ENCODE measurements around the gene ONECUT1.

The ONECUT1 gene

DNA sequence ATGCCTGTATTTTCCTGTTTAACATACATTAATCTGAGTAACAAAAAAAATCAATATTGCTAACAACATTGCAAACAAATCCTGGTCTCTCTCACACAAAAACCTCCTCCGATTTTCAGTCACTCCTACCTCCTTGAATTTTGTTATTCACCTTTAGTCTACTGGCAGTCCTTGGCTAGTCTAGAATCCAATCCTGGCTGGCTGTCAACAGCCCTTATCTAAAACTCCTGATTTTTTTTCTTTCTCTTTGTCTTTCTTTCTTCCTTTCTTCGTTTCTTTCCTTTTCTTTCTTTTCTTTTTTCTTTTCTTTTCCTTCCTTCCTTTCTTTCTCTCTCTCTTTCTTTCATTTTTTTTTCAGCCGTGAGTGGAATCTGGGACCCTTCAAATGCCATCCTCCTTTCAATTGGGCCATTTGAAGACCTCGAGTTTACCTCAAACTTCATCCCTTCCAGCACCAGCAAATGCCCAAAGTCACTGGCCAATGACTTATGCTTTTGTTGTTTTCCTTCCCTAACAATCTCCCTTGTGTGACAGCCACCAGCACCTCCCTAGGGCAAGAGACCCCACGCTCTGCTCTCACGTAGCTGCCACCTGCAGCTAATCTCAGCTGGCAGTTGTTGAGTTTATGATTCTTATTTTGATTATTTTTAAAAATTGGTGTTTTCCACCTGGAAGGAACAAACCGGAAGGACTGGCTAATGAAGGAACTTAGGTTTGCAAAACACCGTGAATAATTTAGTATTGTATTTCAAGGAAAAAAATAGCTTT lies 6.8 kb upstream of the ONECUT1 start:
- DNase-seq (ENCODE audit: low read depth): no peak

DNA sequence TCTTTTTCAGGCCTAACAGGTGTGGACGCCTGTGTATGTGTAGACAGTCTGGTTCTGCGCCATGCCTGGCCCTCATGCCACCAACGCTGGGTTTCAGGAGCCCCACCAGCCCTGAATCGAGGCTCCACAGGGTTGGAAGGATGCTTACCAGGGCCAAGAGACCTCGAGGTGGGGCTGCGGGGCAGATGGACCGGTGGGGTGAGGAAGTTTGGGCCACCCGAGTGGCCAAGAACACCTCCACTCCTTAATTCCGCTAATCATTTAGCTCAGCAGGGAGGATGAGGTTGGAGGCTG lies 6.0 kb upstream of the ONECUT1 start:
- DNase-seq (ENCODE audit: low read depth): no peak

DNA sequence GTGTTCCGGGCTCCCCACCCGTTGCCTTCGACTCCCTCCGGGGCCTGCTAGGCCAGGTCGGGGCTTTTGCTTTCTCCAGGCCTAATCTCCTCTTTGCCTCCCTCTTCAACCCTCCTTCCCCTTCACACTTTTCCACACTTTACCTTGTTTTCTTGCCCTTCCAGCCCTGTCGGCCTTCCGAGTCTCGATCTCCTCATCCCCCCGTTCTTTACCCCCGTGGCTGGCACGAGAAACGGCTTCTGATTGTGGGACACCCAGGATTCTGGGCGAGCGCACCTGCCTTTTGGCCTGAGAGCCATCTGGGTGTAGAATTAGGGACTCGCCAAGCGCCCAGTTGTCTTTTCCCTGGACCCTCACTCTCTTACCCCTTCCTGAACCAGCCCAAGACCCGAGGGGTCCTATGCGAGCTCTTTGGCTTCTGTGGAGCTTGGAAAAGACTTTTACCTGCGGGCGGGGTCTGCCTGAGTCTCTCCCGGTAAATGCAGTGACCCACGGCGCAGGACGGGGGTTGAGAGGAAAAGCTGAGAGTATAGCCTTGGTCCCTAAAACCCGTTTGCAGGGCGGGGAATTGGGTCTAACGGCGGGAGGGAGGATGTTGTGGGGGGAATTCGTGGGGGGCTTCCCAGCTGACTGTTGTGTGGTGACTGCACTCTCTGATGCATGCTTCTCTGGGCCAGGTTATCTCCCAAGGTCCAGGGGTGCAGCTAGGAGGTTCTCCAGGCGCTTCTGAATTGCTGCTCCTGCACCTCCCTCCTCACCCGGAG lies 5.5 kb upstream of the ONECUT1 start:
- DNase-seq (ENCODE audit: low read depth): no peak

DNA sequence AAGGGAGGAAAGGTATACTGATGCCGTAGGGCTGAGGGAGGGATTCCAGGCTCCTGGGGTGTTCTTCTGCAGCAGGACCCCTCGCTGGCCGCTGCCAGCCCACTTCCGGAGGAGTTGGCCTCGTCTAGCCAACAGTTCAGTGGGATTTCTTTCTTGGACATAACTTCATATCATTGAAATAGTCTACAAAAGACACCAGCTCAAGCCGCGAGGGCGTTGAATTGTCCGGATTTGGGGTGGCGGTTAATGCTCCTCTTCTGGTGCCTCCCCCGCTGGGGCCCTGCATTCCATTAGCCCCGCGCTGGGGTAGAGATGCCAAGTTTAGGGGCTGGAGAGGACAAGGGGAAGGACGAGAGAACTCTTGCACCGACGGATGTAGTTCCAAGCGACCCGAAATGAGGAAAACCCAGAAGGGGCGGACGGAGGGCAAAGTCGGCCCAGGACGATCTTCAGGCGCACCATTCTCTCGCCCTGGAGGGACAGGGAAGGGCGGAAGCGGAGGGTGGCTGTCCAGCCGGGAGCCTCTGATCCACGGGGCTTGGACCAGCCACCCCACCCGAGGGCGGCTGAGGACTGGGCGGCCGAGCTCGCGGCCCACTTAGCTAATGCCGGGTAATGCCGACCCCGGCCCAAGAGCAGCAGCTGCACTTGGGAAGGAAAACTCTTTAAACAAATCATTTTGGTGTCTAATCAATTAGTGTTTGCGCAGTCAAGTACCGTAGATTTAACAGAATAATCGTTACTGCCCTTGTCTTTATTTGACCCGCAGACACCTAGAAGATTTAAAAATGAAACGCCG lies 4.7 kb upstream of the ONECUT1 start:
- no peak for DNase-seq (ENCODE audit: low read depth)

DNA sequence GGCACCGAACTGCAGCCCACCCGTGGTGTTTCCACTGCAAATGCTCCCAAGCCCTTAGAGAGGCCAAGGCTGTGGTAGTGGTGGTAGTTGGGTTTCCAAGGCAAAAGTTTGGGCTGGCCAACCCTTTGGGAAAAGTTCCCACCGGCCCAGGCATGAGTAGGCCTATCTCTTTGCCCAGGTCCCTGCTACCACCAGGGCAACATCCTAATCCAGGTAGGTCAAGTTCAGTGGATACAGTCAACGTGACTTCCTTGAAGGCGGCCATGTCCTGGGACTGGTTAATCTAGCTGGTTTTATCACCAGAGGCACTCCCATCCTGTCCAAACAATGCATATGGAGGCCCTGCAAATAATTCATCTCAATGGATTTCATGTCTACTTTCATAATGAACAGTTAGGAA lies 1.6 kb upstream of the ONECUT1 start:
- DNase-seq (ENCODE audit: low read depth): no peak

DNA sequence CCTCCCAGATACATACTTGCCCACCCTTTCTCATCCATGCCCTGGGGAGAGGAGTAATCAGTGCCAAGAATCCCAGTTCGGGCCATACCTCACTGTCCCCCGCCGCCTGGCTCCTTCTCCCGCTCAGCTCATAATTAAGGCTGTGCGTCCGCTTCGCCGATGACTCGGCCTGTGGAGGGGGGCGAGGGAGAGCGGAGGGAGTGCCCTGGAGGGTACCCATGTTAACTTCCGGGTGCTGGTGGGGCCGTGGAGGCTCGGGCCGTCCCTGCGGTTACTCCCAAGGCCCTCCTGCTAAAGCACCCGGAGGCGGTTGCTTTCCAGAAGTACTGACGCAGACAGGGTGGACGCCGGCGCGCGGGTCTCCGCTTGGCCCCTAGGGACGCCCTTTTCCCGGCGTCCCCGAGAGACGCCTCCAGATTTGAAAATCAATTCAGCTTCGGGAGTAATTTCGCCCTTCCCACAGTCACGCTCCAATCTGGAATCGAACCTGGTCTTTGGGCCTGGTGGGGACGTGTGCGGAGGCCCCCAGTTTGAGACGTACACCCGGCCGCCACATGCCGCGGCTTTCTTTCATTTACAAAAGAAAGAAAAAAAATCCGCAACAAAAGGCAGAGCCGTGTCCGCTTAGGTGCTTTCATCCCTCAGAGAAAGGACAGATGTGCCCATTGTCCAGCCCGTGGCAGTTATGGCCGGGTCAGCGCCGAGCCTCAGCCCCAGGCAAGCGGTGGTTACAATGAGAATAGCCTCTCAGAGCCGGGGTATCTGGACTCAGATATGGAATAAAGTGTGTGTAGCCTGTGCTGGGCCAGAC lies 1.0 kb upstream of the ONECUT1 start:
- no peak for DNase-seq (ENCODE audit: low read depth)

DNA sequence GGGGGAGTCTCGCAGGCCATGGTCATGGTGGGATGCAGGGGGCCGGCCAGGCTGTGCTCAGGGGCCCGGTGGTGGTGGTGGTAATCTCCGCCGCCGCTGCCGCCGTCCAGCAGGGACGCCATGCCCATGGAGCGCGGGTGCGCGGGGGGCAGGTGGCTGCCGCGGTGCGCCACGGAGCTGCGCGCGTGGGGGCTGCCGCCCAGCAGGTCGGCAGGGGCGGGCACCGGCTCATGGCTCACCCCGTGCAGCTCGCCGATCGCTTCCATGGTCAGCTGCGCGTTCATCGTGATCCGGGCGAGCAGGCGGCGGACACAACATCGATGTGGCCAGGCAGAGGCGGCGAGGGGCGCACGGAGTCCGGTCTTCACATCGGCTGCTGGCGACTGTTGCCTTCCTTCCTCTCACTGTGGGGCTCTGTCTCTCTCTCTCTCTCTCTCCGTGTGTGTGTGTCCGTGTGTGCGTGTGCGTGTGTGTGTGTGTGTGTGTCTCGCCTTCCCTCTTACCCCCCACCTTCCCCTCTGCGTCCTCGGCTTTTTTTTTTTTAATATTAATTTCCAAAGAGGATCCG lies 451 bp downstream of the ONECUT1 start:
- no peak for DNase-seq (ENCODE audit: low read depth)

DNA sequence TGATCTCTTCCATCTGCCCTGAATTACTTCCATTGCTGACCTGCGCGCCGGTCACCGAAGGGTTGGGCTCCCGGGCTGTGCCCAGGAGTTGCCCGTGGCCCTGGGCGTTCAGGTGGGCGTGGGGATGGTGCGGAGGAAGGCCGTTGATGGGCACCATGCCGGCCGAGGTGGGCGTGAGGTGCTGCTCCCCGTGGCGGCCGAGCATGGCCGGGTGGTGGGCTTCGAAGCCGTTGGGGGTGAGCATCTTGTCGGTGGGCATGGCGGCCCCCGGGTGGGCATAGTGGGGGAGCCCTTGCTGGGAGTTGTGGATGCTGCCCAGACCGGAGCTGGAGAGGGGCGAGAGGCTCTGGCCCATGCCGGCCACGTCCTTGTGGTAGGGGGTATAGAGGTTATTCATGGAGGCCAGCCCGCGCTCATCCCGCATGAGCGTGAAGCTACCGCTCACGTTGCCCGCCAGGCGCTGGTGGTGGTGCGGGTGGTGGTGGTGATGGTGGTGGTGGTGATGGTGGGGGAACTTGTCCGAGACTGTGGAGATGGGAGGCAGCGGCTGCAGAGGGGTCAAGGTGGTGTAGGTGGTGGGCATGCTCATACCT lies 1.0 kb downstream of the ONECUT1 start:
- no peak for DNase-seq (ENCODE audit: low read depth)

DNA sequence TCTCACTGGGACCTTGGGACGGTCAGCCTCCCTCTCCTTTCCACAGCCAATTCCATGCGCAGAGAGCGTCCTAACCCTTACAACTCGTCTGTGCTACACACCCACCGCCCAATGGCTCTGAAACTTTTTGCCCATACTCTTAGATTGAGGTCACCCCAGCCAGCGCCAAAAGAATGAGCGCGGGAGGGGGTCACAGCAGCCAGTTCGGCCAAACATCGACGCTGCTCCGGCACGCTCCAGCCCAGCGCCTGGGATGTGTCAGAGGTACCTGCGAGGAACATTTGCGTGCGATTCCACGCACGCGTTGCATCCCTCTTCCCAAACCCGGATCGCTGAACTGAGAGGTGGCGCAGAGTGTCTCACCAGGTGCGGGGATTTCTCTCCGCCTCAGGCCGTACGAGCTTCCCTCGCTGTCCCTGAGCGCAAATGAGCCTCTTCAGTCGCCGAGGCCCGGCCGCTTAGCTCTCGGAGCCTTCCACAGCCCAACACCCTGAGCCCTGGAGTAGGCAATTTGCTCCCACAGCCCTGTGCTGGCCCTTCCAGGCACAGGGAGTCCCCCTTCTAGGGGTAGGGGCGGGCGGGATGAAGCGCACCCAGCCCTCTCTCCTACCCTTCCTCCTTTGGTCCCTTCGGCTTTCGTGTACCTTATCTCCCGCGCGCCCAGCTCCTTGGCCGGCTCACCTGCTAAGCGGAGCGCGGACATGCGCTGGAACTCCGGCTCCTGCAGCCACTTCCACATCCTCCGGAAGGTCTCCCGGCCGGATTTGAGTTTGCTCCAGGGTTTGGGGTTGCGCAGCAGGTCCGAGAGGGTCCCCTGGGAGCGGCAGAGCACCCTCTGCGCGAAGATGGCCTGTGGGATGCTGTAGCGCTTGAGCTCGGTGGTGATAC lies 1.8 kb downstream of the ONECUT1 start:
- DNase-seq (ENCODE audit: low read depth): no peak

DNA sequence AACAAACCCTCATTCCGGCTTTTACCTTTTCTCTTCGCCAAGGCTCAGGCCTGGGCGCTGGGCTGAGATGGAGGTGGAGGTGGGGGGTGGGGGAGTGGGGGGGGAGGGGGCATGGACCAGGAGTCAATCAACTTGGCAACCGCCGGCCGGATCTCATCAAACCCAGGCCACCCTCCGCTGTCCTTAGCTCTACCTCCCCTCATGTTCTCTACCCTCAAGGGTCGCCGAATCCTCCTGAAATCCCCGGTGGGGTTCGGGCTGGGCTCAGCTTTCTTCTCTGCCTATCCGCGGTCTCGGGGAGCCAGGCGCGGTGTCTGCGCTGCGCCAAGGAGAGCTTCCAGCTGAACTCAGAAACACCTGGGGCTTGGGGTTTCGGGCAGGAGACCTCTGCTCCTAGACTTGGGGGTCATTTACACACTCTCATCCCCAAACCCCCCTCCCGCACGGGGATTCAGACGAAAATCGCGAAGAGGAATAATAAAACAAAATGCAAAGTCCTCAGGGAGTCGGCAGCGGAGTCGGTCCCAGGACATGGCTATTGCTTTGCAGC lies 2.5 kb downstream of the ONECUT1 start:
- no peak for DNase-seq (ENCODE audit: low read depth)

DNA sequence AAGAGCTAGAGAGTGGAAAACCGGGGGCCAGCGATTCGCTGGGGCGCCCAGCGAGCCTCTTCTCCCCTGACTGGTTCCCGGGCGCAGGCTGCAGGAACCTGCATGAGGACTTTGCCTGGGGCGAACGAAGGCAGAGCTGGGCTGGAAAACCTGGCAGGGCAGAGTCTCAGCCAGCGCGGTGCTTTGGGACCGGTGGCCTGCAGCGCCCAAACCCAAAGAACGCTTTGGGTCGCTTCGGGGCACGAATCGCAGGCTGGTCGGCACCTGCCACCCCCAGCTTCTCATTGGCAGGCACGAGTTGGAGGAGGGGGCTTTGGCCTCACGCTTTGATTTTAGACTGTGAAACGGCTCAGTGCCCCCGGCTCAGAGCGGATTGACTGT lies 3.0 kb downstream of the ONECUT1 start:
- no peak for DNase-seq (ENCODE audit: low read depth)

DNA sequence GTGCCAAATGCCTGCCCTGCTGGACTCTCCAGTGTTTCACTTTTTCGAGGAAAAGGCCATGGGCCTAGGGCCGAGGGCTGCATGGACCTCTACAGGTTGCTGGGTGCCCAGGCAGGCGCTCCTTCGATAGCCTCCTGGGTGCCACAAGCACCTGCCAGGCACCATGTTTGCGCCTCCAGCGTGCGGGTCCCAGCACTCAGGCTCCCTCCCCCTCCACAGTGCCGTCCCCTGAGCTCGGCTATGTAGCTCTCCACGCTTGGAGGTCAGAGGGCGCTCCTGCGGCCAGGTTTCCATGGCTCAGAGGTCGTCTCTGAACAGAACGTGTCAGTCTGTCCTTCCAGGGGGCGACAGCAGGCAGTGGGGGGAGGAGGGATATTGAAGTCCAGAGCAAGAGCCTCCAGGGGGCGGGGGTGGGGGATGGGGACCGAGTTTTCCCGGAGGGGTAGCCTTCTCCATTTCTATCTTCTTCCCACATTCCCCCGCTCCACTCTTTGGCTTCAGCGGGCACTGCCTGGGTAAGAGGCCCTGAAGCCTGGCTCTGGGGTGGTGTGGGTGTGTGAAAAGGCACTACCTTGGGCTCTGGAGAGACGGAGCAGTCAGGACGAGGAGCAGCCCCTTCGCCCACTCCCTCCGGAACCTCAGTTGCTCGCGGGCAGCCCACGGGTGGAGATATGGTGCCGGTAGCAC lies 3.6 kb downstream of the ONECUT1 start:
- DNase-seq (ENCODE audit: low read depth): no peak

DNA sequence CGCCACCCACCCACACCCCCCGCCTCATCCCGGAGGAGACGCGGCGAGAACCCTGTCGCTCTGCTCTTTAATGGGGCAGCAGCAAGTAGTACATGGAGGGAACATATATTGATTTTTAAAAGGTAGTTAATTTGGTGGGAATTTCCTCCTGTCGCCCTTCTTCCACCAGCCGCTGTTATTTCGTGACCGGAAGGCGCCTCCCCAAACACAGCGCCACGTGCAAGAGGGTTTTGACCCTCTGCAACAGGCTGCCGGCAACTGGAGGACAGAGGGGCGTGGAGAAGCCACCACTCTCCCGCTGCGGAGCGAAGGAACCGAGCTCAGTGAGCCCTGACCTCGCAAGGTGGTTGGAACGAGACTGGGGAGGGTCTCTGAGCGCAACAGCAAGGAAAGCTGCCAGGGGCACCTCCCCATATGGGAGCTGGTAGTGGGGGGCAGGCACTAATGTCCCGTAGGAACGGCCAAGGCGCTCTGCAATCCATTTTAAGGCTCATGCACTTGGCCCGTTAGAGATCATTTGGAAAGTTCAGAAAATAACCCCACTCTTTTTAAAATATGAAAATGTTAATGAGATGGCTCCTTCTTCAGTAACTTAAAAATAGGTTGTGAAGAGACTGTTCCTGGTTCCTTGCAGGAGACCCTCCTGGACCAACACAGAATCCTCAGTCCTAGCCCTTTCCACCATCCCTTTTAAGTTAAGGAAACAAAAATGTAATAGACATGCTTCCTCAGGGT lies 4.3 kb downstream of the ONECUT1 start:
- no peak for DNase-seq (ENCODE audit: low read depth)

DNA sequence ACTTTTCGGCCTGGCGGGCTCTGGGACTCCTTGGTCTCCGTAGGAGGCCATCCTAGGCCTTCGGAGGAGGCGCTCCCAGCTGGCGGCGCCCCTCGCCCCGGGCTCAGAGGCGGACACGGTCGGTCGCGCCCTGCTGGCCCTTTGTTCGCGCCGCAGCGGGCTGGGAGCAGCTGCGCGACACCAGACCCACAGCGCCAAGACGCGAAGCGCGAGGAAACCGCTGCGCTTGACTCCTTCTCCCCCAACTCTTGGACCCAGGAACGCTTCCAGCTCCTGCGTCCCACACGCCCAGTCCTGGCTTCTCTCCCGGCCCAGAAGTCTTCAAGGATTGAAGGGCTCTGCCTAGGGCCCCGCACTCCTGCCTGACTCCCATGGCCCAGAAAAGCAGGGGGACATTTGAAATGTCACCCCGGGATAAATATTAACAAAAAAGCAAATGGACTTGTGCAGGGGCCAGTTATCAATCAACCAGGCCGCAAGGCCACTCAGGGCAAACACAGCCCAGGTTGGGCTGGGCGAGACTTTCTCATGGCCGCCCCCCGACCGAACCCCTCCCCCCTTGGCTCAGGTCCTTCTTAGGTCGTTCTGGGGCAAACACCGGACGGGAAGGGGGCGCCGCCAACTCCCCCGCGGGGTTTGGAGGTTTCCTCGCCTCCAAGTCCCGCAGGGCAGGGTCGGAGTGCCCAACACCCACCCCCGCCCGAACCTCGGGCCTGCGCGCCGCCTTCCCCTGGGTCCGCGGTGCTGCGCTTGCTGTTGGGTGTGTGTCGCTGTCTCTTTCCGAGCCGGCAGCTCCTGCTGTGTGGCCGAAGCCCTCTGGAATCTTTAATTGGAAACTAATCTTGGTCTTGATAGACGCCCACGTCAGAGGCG lies 5.1 kb downstream of the ONECUT1 start:
- DNase-seq (ENCODE audit: low read depth): no peak

DNA sequence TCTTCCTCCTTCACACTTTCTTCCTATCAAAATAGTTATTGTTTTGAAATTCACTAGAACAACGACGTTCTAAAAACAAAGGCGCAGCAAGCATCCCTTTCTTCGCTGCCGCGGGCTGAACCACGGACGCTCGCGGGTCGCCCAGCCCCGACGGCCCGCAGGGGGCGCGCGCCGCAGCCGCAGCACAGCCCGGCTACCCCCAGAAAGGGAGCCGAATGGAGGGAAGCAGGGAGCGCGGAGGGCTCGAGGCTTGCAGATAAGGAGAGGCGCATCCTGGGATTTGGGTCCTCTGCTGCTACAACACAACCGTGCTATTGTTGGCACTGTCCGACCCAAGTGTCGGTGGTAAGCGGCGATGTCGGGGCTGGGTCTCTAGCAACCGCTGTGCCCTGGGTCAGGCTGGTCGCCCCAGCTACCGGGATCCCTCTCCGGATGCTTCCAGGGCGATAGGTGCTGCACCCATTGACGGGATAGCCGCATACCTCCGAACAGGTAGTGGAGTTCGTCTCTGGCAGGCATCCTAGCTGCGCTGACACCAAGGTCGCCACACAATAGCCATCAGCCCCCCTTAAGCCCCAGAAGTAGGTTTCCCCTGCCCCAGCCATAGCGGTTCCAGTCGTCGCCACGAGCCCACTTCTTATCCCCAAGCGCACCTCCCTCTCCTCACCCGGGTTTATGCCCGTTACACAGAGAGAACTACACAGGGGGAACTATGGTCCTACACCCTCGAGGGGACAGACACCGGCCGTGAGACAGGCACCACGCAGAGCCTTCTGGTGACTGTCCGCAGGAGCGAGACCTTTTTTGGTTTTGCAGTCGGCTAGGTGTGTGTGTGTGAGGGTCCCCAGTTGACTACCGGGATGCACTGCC lies 6.0 kb downstream of the ONECUT1 start:
- no peak for DNase-seq (ENCODE audit: low read depth)

DNA sequence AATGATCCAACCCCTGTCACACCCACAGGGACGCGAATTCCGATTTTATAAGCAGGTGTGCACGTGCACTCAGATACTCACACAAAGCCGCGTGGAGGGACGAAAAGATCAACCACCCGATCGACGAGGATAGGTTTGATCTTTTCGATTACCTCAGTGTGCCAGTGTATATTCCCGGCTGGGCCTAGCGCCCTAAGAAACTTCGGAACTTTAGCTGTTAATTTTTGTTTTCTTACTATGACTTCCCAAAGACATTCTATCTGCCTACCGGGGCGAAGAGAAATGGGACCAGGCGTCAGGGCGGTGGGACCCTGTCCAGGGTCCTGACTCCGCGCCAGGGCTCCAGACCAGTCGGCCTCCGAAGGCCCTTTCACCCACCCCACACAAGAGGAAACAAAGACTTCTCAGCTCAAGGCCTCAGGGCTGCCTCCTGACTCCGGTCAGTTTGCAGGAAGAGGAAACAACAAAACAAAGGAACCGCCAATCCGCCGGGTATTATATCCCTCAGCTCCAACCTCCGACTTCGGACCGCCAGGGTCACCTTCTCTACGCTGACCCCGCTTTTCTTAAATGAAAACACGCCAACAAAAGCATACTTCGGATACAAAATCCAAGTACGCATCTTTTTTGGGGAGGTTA lies 6.8 kb downstream of the ONECUT1 start:
- DNase-seq (ENCODE audit: low read depth): no peak
